GM12801 (cell line): Measurements from ENCODE around the gene SEZ6L2.

ENCODE experiments used
- CTCF ChIP-seq: IDR thresholded peaks from one replicate; pipeline ENCODE4 v1.5.1; 2011; ENCODE audit warnings: control low read depth; ENCODE audit not compliant: insufficient read length; ENCODE audit errors: extremely low read depth

SEZ6L2 gene

GRCh38 chr16:29899516-29900101 lies at the start of gene SEZ6L2:
SEZ6L2 (minus strand) TSS chr16:29899550; CDS start chr16:29899019, 531 bp downstream.
- no peak for TF ChIP-seq CTCF

- no peak for TF ChIP-seq CTCF
These were observed 48.5 kb upstream of the SEZ6L2 start for GRCh38 chr16:29947897-29948296.

- no peak for TF ChIP-seq CTCF
These were observed 44.8 kb upstream of the SEZ6L2 start for GRCh38 chr16:29943846-29944799.

GRCh38 chr16:29940656-29941055 lies 41.3 kb upstream of the SEZ6L2 start:
- no peak for TF ChIP-seq CTCF

- no peak for TF ChIP-seq CTCF
These were observed 27.9 kb upstream of the SEZ6L2 start for GRCh38 chr16:29927070-29927905.

GRCh38 chr16:29926711-29927052 lies 27.3 kb upstream of the SEZ6L2 start:
- no peak for TF ChIP-seq CTCF
